SK-N-SH (cell line): ENCODE results near the gene PHACTR2. TPM values are rescaled to one million over a fixed set of nuclear protein-coding genes. Genes with fewer than 3 reads are reported as not detected.

ENCODE experiments used
- CTCF ChIA-PET: fragments of 300-600, 350-600 bp; formaldehyde crosslinking; extraction: SDS; loops from one replicate; lab custom pipeline; 2021; lab: Yijun Ruan, JAX
- POLR2A ChIA-PET: fragments of 350-600 bp; sonication (Branson Sonifier 250); formaldehyde crosslinking; extraction: SDS; loops from one replicate; lab custom pipeline; 2020; ENCODE audit warnings: antibody characterized with exemption, inconsistent platforms; lab: Yijun Ruan, JAX
- DNase-seq: peaks from one replicate; pipeline ENCODE4 v3.0.0; 2012
- H2AFZ ChIP-seq: fragments of 200-600 bp; sonication (generic); 2 replicates; pipeline ENCODE4 v1.8.1; 2016; ENCODE audit warnings: antibody characterized with exemption, mild to moderate bottlenecking, low read depth
- H3F3A ChIP-seq: fragments of 200-600 bp; sonication (generic); replicated peaks from 2 replicates; pipeline ENCODE3; 2016; ENCODE audit warnings: antibody characterized with exemption, mild to moderate bottlenecking; ENCODE audit not compliant: insufficient read depth
- H3K27ac ChIP-seq, 2 experiments: fragments of 200-500 bp in 1 of 2; fragments of 200-600 bp in 1 of 2; sonication (Bioruptor generic) in 1 of 2; sonication (generic), shearing (Covaris generic) in 1 of 2; 2 replicates each; pipeline versions ENCODE4 v1.5.1 to v1.6.1; 2014 to 2016; ENCODE audit warnings: low read depth in 2 of 2, inconsistent platforms in 1 of 2, low read length in 1 of 2, mild to moderate bottlenecking in 1 of 2, mixed read lengths in 1 of 2
- H3K27me3 ChIP-seq: fragments of 200-600 bp; sonication (generic), shearing (Covaris generic); 2 replicates; pipeline ENCODE4 v1.6.1; 2016; ENCODE audit warnings: mixed run types; ENCODE audit not compliant: insufficient read depth
- H3K36me3 ChIP-seq, 2 experiments: fragments of 200-500 bp in 1 of 2; fragments of 200-600 bp in 1 of 2; sonication (Bioruptor generic) in 1 of 2; sonication (generic) in 1 of 2; replicated peaks in 1 of 2; 2 replicates each; pipeline versions ENCODE3 to v1.5.1; 2014 to 2016; ENCODE audit warnings: low read length in 1 of 2, mild to moderate bottlenecking in 1 of 2; ENCODE audit not compliant: insufficient read depth in 2 of 2, control insufficient read depth in 1 of 2
- H3K4me1 ChIP-seq, 2 experiments: fragments of 200-500 bp in 1 of 2; fragments of 200-600 bp in 1 of 2; sonication (Bioruptor generic) in 1 of 2; sonication (generic), shearing (Covaris generic) in 1 of 2; 2 replicates each; pipeline versions ENCODE4 v1.5.1 to v1.6.1; 2014 to 2016; ENCODE audit warnings: low read depth in 1 of 2, low read length in 1 of 2, mixed run types in 1 of 2; ENCODE audit not compliant: insufficient read depth in 2 of 2, control insufficient read depth in 1 of 2
- H3K4me2 ChIP-seq: fragments of 200-600 bp; sonication (generic), shearing (Covaris generic); 2 replicates; pipeline ENCODE4 v1.6.1; 2017; ENCODE audit warnings: mixed run types
- H3K4me3 ChIP-seq, 2 experiments: fragments of 200-500 bp in 1 of 2; fragments of 200-600 bp in 1 of 2; sonication (Bioruptor generic) in 1 of 2; sonication (generic), shearing (Covaris generic) in 1 of 2; 2 replicates each; pipeline versions ENCODE4 v1.5.1 to v1.8.1; 2014 to 2016; ENCODE audit warnings: low read depth in 2 of 2, inconsistent platforms in 1 of 2, low read length in 1 of 2, mild to moderate bottlenecking in 1 of 2, mixed read lengths in 1 of 2, moderate library complexity in 1 of 2
- H3K79me2 ChIP-seq: fragments of 200-600 bp; sonication (generic); 2 replicates; pipeline ENCODE4 v1.8.1; 2017; ENCODE audit warnings: mild to moderate bottlenecking; ENCODE audit not compliant: insufficient read depth
- H3K9ac ChIP-seq: fragments of 200-600 bp; sonication (generic); 2 replicates; pipeline ENCODE4 v1.6.1; 2017; ENCODE audit warnings: mixed run types
- H3K9me2 ChIP-seq: fragments of 200-600 bp; sonication (generic); 2 replicates; pipeline ENCODE4 v1.6.1; 2017; ENCODE audit warnings: mixed run types
- H3K9me3 ChIP-seq: fragments of 200-600 bp; sonication (generic); 2 replicates; pipeline ENCODE4 v1.6.1; 2017; ENCODE audit warnings: mixed run types, mild to moderate bottlenecking, moderate library complexity
- H4K20me1 ChIP-seq: fragments of 200-600 bp; sonication (generic); 2 replicates; pipeline ENCODE4 v1.6.1; 2017; ENCODE audit warnings: mild to moderate bottlenecking, mixed run types; ENCODE audit not compliant: insufficient read depth
- CHD2 ChIP-seq: fragments of 150-350 bp; IDR thresholded peaks from 2 replicates; pipeline ENCODE4 v1.6.1; 2018; ENCODE audit warnings: low read length; ENCODE audit not compliant: partially characterized antibody
- CTCF ChIP-seq: fragments of 200-600 bp; sonication (generic); IDR thresholded peaks from 2 replicates; pipeline ENCODE4 v1.6.1; 2017; ENCODE audit warnings: antibody characterized with exemption, mild to moderate bottlenecking, moderate library complexity
- FOXM1 ChIP-seq: IDR thresholded peaks from 2 replicates; pipeline ENCODE4 v1.4.0; 2012; ENCODE audit warnings: low read depth, mild to moderate bottlenecking
- GABPA ChIP-seq: IDR thresholded peaks from 2 replicates; pipeline ENCODE4 v1.4.0; 2012; ENCODE audit warnings: low read depth, mild to moderate bottlenecking
- IRF3 ChIP-seq: fragments of 150-350 bp; IDR thresholded peaks from 2 replicates; pipeline ENCODE4 v1.6.1; 2016; ENCODE audit warnings: mild to moderate bottlenecking, low read depth, low read length
- MAX ChIP-seq: IDR thresholded peaks from 2 replicates; pipeline ENCODE4 v1.4.0; 2012; ENCODE audit warnings: low read depth
- MEF2A ChIP-seq: IDR thresholded peaks from 2 replicates; pipeline ENCODE4 v1.4.0; 2012; ENCODE audit warnings: low read depth, borderline replicate concordance
- POLR2AphosphoS5 ChIP-seq: IDR thresholded peaks from 2 replicates; pipeline ENCODE4 v1.6.1; 2012; ENCODE audit warnings: low read depth, low read length
- REST ChIP-seq: IDR thresholded peaks from 2 replicates; pipeline ENCODE4 v1.6.1; 2012; ENCODE audit warnings: mild to moderate bottlenecking, low read depth, low read length, moderate library complexity
- TAF1 ChIP-seq: IDR thresholded peaks from 2 replicates; pipeline ENCODE4 v1.6.1; 2012; ENCODE audit warnings: low read depth, mild to moderate bottlenecking, low read length, moderate library complexity, borderline replicate concordance
- TEAD4 ChIP-seq: IDR thresholded peaks from 2 replicates; pipeline ENCODE4 v1.4.0; 2012; ENCODE audit warnings: mild to moderate bottlenecking, borderline replicate concordance; ENCODE audit not compliant: insufficient read depth
- USF1 ChIP-seq: IDR thresholded peaks from 2 replicates; pipeline ENCODE4 v1.4.0; 2012; ENCODE audit warnings: low read depth, borderline replicate concordance
- YY1 ChIP-seq: IDR thresholded peaks from 2 replicates; pipeline ENCODE4 v1.4.0; 2012; ENCODE audit warnings: low read depth, mild to moderate bottlenecking
- polyA plus RNA-seq, 3 experiments: library from polyadenylated mRNA; depleted of rRNA; stranded (reverse); fragments of >200 nt; gene quantifications; 2 replicates each; pipeline ENCODE4 v1.2.3, GENCODE V29; 2012

The PHACTR2 gene
- polyA plus RNA-seq, 1 of the 3 experiments (the other 2 are of a cell fraction): 5.0 TPM

GRCh38 chr6:143817621-143818020 lies 139.9 kb downstream of the PHACTR2 start:
- H3K27ac ChIP-seq: no peak overlapping the region
- peaks cover 0 to 3% of the 10 kb centered on the region in 2 experiments for H3K36me3 ChIP-seq
- DNase-seq: no peak
- no peaks in the 10 kb centered on the region for H3F3A ChIP-seq
- H3K9me2 ChIP-seq: no peaks in the 10 kb centered on the region
- H3K4me3 ChIP-seq: no peak overlapping the region
- TF ChIP-seq TEAD4 (no peak), FOXM1 (no peak), TAF1 (no peak), MAX (no peak), CHD2 (no peak), USF1 (no peak), GABPA (no peak), IRF3 (no peak), POLR2AphosphoS5 (no peak), MEF2A (no peak), YY1 (no peak), REST (no peak), CTCF (no peak)
- H3K9ac ChIP-seq: no peak overlapping the region
- no peaks in the 10 kb centered on the region for H3K9me3 ChIP-seq
- no peaks in the 10 kb centered on the region for H4K20me1 ChIP-seq
- no peak overlapping the region for H2AFZ ChIP-seq
- H3K79me2 ChIP-seq: no peaks in the 10 kb centered on the region
- CTCF ChIA-PET: no interaction called here
- no peak overlapping the region for H3K4me2 ChIP-seq
- H3K4me1 ChIP-seq: no peaks in the 10 kb centered on the region
- H3K27me3 ChIP-seq: no peaks in the 10 kb centered on the region
- POLR2A ChIA-PET: no interaction called here
